GM12878 (cell line): Measurements from ENCODE around the gene B4GALT1. TPM values are rescaled to one million over a fixed set of nuclear protein-coding genes. Genes with fewer than 3 reads are reported as not detected.

Experiments
- ATAC-seq: fragments of 200-7000 bp; cut with Tn5 transposase; 3 replicates; pipeline ENCODE4 v1.9.1; 2020; ENCODE audit warnings: mild to moderate bottlenecking, moderate library complexity
- BruUV-seq: library from RNA; stranded (reverse); fragments of 400-500 nt; replicated peaks from 2 replicates; lab custom pipeline; 2021; lab: Mats Ljungman, UMichigan
- CTCF ChIA-PET: fragments of 300-600 bp; sonication (Branson Sonifier 250); formaldehyde crosslinking; extraction: SDS; loops from one replicate; lab custom pipeline; 2021; ENCODE audit warnings: inconsistent platforms; lab: Yijun Ruan, JAX
- POLR2A ChIA-PET: fragments of 350-600 bp; formaldehyde crosslinking; extraction: SDS; loops from one replicate; lab custom pipeline; 2021; ENCODE audit warnings: inconsistent platforms; lab: Charles Lee
- RAD21 ChIA-PET: fragments of 300-600 bp; sonication (Branson Sonifier 250); formaldehyde crosslinking; loops from one replicate; lab custom pipeline; 2023; ENCODE audit warnings: antibody characterized with exemption; ENCODE audit not compliant: unreplicated experiment; lab: Charles Lee
- SMC1A ChIA-PET: fragments of 300-600 bp; sonication (Branson Sonifier 250); formaldehyde crosslinking; loops from one replicate; lab custom pipeline; 2023; ENCODE audit not compliant: unreplicated experiment, uncharacterized antibody; lab: Charles Lee
- DNase-seq: peaks from one replicate; pipeline ENCODE4 v3.0.0-alpha.2; 2011; ENCODE audit warnings: low read depth, low spot score
- FAIRE-seq: peaks from 3 replicates; lab custom pipeline; 2011; peaks lifted over from hg19 to GRCh38; lab: Jason Lieb, UNC
- H2AFZ ChIP-seq: 2 replicates; pipeline ENCODE4 v1.6.0; 2011; ENCODE audit warnings: low read depth, low read length, control low read depth; ENCODE audit not compliant: control insufficient read depth
- H3K27ac ChIP-seq: 2 replicates; pipeline ENCODE4 v1.5.1; 2011; ENCODE audit warnings: control low read depth; ENCODE audit not compliant: control insufficient read depth, insufficient read depth
- H3K27me3 ChIP-seq, 2 experiments: replicated peaks in 1 of 2; 2 replicates each; pipeline versions ENCODE4 v1.6.0 to v1.6.1; 2011; ENCODE audit warnings: low read length in 1 of 2; ENCODE audit not compliant: control insufficient read depth in 2 of 2, insufficient read depth in 2 of 2
- H3K36me3 ChIP-seq, 2 experiments: 2 replicates each; pipeline ENCODE4 v1.5.1; 2011; ENCODE audit warnings: low read length in 1 of 2; ENCODE audit not compliant: control insufficient read depth in 2 of 2, insufficient read depth in 2 of 2
- H3K4me1 ChIP-seq: 2 replicates; pipeline ENCODE4 v1.6.1; 2011; ENCODE audit warnings: mild to moderate bottlenecking, low read length, moderate library complexity, mixed read lengths; ENCODE audit not compliant: control insufficient read depth, insufficient read depth
- H3K4me2 ChIP-seq: 2 replicates; pipeline ENCODE4 v1.6.0; 2011; ENCODE audit warnings: control low read depth; ENCODE audit not compliant: control insufficient read depth, insufficient read depth
- H3K4me3 ChIP-seq: fragments of 200-600 bp; sonication (generic); 2 replicates; pipeline ENCODE4 v1.5.1; 2016
- H3K79me2 ChIP-seq: 2 replicates; pipeline ENCODE4 v1.6.0; 2011; ENCODE audit warnings: low read length; ENCODE audit not compliant: control insufficient read depth, insufficient read depth
- H3K9ac ChIP-seq: 2 replicates; pipeline ENCODE4 v1.8.0; 2011; ENCODE audit warnings: low read length, control low read depth, mixed read lengths; ENCODE audit not compliant: control insufficient read depth, insufficient read depth
- H3K9me3 ChIP-seq: replicated peaks from 3 replicates; pipeline ENCODE4 v1.5.1; 2011; ENCODE audit warnings: mild to moderate bottlenecking, low read length; ENCODE audit not compliant: control insufficient read depth, insufficient read depth
- H4K20me1 ChIP-seq: 2 replicates; pipeline ENCODE4 v1.6.0; 2011; ENCODE audit not compliant: control insufficient read depth, insufficient read depth
- ASH2L ChIP-seq: fragments of 300-600, 200-600 bp; sonication (generic); IDR thresholded peaks from 2 replicates; pipeline ENCODE4 v1.6.1; 2017; ENCODE audit warnings: low read depth, mild to moderate bottlenecking, borderline replicate concordance
- FOXK2 ChIP-seq: fragments of 450-650 bp; IDR thresholded peaks from 2 replicates; pipeline ENCODE4 v1.6.1; 2017; ENCODE audit warnings: mild to moderate bottlenecking, moderate library complexity
- FOXM1 ChIP-seq: IDR thresholded peaks from 2 replicates; pipeline ENCODE4 v1.6.1; 2012; ENCODE audit warnings: low read depth, mild to moderate bottlenecking, inconsistent platforms, low read length, moderate library complexity
- GABPA ChIP-seq: IDR thresholded peaks from 2 replicates; pipeline ENCODE4 v1.6.1; 2014; ENCODE audit warnings: antibody characterized with exemption, low read depth, mild to moderate bottlenecking, inconsistent platforms
- KLF5 ChIP-seq: fragments of 450-650 bp; IDR thresholded peaks from 2 replicates; pipeline ENCODE4 v1.6.1; 2014; ENCODE audit warnings: mild to moderate bottlenecking; ENCODE audit not compliant: partially characterized antibody
- MEF2B ChIP-seq: fragments of 450-650 bp; IDR thresholded peaks from 2 replicates; pipeline ENCODE4 v1.6.1; 2018; ENCODE audit warnings: mild to moderate bottlenecking, moderate library complexity; ENCODE audit not compliant: partially characterized antibody, poor library complexity, severe bottlenecking
- PKNOX1 ChIP-seq: fragments of 450-650 bp; IDR thresholded peaks from 2 replicates; pipeline ENCODE4 v1.6.1; 2016; ENCODE audit warnings: mild to moderate bottlenecking
- POLR2A ChIP-seq: IDR thresholded peaks from 2 replicates; pipeline ENCODE4 v1.6.1; 2011; ENCODE audit warnings: low read depth, mild to moderate bottlenecking, low read length
- RCOR1 ChIP-seq: conservative IDR thresholded peaks from 2 replicates; pipeline ENCODE4 v1.6.1; 2012; ENCODE audit warnings: low read depth, low read length, improper control_type of control experiment
- RELA ChIP-seq: fragments of 450-650 bp; IDR thresholded peaks from 2 replicates; pipeline ENCODE4 v1.8.0; 2014; ENCODE audit warnings: borderline replicate concordance; ENCODE audit not compliant: partially characterized antibody
- TCF3 ChIP-seq: IDR thresholded peaks from 2 replicates; pipeline ENCODE4 v1.6.1; 2012; ENCODE audit warnings: low read depth, mild to moderate bottlenecking, low read length, borderline replicate concordance; ENCODE audit not compliant: insufficient read depth
- YBX1 ChIP-seq: fragments of 450-650 bp; IDR thresholded peaks from 2 replicates; pipeline ENCODE4 v1.6.1; 2016; ENCODE audit warnings: antibody characterized with exemption
- ZNF217 ChIP-seq: fragments of 450-650 bp; IDR thresholded peaks from 2 replicates; pipeline ENCODE4 v1.6.1; 2017; ENCODE audit warnings: antibody characterized with exemption, mild to moderate bottlenecking
- ZNF24 ChIP-seq: fragments of 450-650 bp; IDR thresholded peaks from 2 replicates; pipeline ENCODE4 v1.6.1; 2017; ENCODE audit warnings: antibody characterized with exemption, mild to moderate bottlenecking
- ZNF687 ChIP-seq: fragments of 450-650 bp; IDR thresholded peaks from 2 replicates; pipeline ENCODE4 v1.6.1; 2017; ENCODE audit warnings: mild to moderate bottlenecking, moderate library complexity
- WGBS: methylation state at CpG from one replicate; pipeline ENCODE4 v1.1.6; 2016; ENCODE audit warnings: low lambda C conversion rate; ENCODE audit not compliant: insufficient replicate concordance, insufficient coverage; ENCODE audit errors: missing lambda C conversion rate; 5-methylcytosine and 5-hydroxymethylcytosine counted together
- in situ Hi-C: fragments of 300-500 bp; cut with MboI; formaldehyde crosslinking; loops from 9 replicates; pipeline ENCODE4 v1.14.3; 2018; ENCODE audit warnings: mixed read lengths
- intact Hi-C: fragments of 100-400 bp; cut with micrococcal nuclease; formaldehyde crosslinking; loops from one replicate; pipeline ENCODE4 v1.14.2; 2022; ENCODE audit not compliant: unreplicated experiment
- polyA plus RNA-seq, 11 experiments: library from polyadenylated mRNA; depleted of rRNA in 4 of 11; unstranded in 6 of 11; stranded (reverse) in 5 of 11; fragments of >200 nt; fragmentation: Nextera tagmentation in 4 of 11; fragmentation: Illumina TruSeq in 1 of 11; extraction: Ambion mirVana in 4 of 11; extraction: Trizol in 1 of 11; gene quantifications; 1 replicate in 1 of 11; 2 replicates in 10 of 11; pipeline versions ENCODE4 v1.2.1 to v1.2.3, GENCODE V29; 2011 to 2016; ENCODE audit warnings: inconsistent platforms in 2 of 11, missing spikeins in 2 of 11, low read depth in 1 of 11
- total RNA-seq, 4 experiments: library from RNA; depleted of rRNA in 3 of 4; stranded (reverse); fragments of >200 nt in 3 of 4; fragmentation: Illumina TruSeq in 1 of 4; extraction: Trizol in 1 of 4; gene quantifications; 2 replicates each; pipeline versions ENCODE4 v1.2.1 to v1.2.3, GENCODE V29; 2013 to 2021
- TF ChIP-seq, protein P1 (sequence below): fragments of 450-650 bp; IDR thresholded peaks from 2 replicates; pipeline ENCODE4 v1.6.1; 2017; ENCODE audit warnings: low read depth, mild to moderate bottlenecking, moderate library complexity

B4GALT1 gene
- total and polyA plus RNA-seq, 10 of the 15 experiments (the other 5 are each of a cell fraction or from before 2014, with no cell fraction given): 12.7 to 79.0 (median 41.0) TPM

GRCh38 chr9:33166231-33167083 lies 679 bp downstream of the B4GALT1 start:
- peak overlapping the region; percentile 92 for H3K27ac ChIP-seq
- SMC1A ChIA-PET: interaction anchor here (1.0 to 2.7 kb wide), 11 partner anchors 8 to 86 kb away, joined by 3 to 13 read pairs (median 3); no protein-coding TSS in a partner anchor
- 1% methylated on average over 48 of the region's 51 CpGs for WGBS
- CTCF ChIA-PET: interaction anchor here (0.9 to 5.1 kb wide), 9 partner anchors 18 to 118 kb away, joined by 3 to 44 read pairs (median 5); no protein-coding TSS in a partner anchor
- in situ Hi-C loops (no loop called here), intact Hi-C loops (loop anchor here (2.0 to 10.0 kb wide), 4 partner anchors 36 to 139 kb away; partner anchors contain the start of genes DNAJA1 and NFX1)
- no peak for DNase-seq
- peak overlapping the region; percentile 55 for H2AFZ ChIP-seq
- RAD21 ChIA-PET: interaction anchor here (0.7 to 3.0 kb wide), 13 partner anchors 8 to 140 kb away, joined by 3 to 16 read pairs (median 4); partner anchors contain the start of gene NFX1
- ATAC-seq: peak; percentile 18
- H4K20me1 ChIP-seq: 0 out of 2 replicates have a peak, but pooled peaks cover 3% of the 10 kb centered on the region
- BruUV-seq: TSS peak; percentile 87
- POLR2A ChIA-PET: interaction anchor here (1.0 to 2.1 kb wide), 8 partner anchors 11 to 142 kb away, joined by 4 to 7 read pairs (median 5); partner anchors contain the start of gene DNAJA1
- H3K79me2 ChIP-seq: peaks cover 65% of the 10 kb centered on the region
- H3K4me3 ChIP-seq: peak overlapping the region; percentile 90
- H3K9ac ChIP-seq: peak overlapping the region; percentile 98
- no peaks in the 10 kb centered on the region; a peak in 1 of 4 replicates for H3K36me3 ChIP-seq
- H3K4me2 ChIP-seq: peak overlapping the region; percentile 86
- H3K4me1 ChIP-seq: peaks cover 37% of the 10 kb centered on the region
- H3K9me3 ChIP-seq: no peaks in the 10 kb centered on the region
- H3K27me3 ChIP-seq: no peaks in the 10 kb centered on the region
- no peak for FAIRE-seq
- TF ChIP-seq POLR2A: peak; percentile 10; the same call in 1 of the 2 replicates
- no peak for TF ChIP-seq KLF5
- no peak for TF ChIP-seq FOXM1
- no peak for TF ChIP-seq YBX1
- peak; percentile 92 for TF ChIP-seq MEF2B
- TF ChIP-seq ZNF24: no peak
- TF ChIP-seq, protein P1, sequence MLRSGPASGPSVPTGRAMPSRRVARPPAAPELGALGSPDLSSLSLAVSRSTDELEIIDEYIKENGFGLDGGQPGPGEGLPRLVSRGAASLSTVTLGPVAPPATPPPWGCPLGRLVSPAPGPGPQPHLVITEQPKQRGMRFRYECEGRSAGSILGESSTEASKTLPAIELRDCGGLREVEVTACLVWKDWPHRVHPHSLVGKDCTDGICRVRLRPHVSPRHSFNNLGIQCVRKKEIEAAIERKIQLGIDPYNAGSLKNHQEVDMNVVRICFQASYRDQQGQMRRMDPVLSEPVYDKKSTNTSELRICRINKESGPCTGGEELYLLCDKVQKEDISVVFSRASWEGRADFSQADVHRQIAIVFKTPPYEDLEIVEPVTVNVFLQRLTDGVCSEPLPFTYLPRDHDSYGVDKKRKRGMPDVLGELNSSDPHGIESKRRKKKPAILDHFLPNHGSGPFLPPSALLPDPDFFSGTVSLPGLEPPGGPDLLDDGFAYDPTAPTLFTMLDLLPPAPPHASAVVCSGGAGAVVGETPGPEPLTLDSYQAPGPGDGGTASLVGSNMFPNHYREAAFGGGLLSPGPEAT: peak; percentile 48; the same call in 1 of the 2 replicates
- TF ChIP-seq PKNOX1: peak; percentile 9; the same call in 1 of the 2 replicates
- no peak for TF ChIP-seq RELA
- no peak for TF ChIP-seq GABPA
- TF ChIP-seq FOXK2: no peak
- no peak for TF ChIP-seq TCF3
- TF ChIP-seq ASH2L: 0 out of 2 replicates have a peak, but pooled peaks have one; percentile 51
- 0 out of 2 replicates have a peak, but pooled peaks have one; percentile 10 for TF ChIP-seq ZNF687
- peak; percentile 55; the same call in 1 of the 2 replicates for TF ChIP-seq ZNF217
- TF ChIP-seq RCOR1: no peak
